ENCODE results near the gene LIMS1. TPM values are rescaled to one million over a fixed set of nuclear protein-coding genes. Genes with fewer than 3 reads are reported as not detected.

Gene LIMS1
- total and polyA plus RNA-seq, 2 of the 13 experiments (the other 11 are each of a cell fraction or from before 2014, with no cell fraction given) = 38.3 to 49.6 TPM

DNA sequence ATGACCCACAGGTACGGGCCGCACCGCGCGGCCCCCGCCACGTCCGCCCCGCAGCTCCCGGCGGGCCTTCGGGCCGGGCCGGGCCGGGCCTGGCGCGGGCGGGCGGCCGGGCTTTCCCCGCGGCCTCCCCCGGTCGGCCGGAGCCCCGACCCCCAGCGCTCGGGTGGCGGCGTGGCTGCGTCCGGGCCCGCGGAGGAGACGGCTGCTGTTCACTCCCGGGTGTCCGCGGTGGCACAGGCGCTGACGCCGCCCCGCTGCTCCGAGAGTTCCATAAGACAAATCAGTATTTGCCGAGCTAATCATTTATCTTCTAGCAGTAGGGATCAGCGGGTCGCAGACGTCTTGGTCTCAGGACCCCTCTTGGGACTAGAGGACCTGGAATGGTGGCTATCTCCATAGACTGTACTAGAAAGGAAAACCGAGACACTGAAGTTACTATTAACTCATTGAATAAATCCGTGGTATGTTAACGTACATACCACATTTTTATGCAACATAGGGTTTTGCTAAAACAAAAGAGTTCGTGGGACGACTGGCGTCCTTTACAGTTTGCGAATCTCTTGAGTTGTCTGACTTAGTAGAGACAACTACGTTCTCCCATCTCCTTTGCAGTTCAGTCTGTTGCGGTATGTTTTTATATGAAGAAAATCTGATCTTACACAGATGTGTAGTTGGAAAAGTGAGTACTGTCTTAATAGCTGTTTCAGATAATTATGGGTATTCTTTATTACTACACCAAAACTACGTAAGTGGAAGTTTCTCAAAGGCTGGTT, 500 bp downstream of the LIMS1 start (continued):
- TF ChIP-seq, protein P1, sequence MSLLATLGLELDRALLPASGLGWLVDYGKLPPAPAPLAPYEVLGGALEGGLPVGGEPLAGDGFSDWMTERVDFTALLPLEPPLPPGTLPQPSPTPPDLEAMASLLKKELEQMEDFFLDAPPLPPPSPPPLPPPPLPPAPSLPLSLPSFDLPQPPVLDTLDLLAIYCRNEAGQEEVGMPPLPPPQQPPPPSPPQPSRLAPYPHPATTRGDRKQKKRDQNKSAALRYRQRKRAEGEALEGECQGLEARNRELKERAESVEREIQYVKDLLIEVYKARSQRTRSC (CRISPR knock-in tag; IDR thresholded peaks at IDR 0.05; ENCODE audit: low read depth) = no peak
- TF ChIP-seq ZNF598 (CRISPR knock-in tag; IDR thresholded peaks at IDR 0.05; ENCODE audit: borderline replicate concordance) = no peak
- TF ChIP-seq HNRNPH1 (optimal IDR thresholded peaks at IDR 0.05; ENCODE audit: low read depth, low read length) = no peak
- TF ChIP-seq POLR2G (IDR thresholded peaks at IDR 0.05; ENCODE audit: low read depth, low read length) = no peak
- no peak for TF ChIP-seq XBP1 (CRISPR knock-in tag; IDR thresholded peaks at IDR 0.05)
- TF ChIP-seq ZNF160 (CRISPR knock-in tag; IDR thresholded peaks at IDR 0.05) = no peak; the same call in 1 of the 2 replicates
- TF ChIP-seq, protein P2, sequence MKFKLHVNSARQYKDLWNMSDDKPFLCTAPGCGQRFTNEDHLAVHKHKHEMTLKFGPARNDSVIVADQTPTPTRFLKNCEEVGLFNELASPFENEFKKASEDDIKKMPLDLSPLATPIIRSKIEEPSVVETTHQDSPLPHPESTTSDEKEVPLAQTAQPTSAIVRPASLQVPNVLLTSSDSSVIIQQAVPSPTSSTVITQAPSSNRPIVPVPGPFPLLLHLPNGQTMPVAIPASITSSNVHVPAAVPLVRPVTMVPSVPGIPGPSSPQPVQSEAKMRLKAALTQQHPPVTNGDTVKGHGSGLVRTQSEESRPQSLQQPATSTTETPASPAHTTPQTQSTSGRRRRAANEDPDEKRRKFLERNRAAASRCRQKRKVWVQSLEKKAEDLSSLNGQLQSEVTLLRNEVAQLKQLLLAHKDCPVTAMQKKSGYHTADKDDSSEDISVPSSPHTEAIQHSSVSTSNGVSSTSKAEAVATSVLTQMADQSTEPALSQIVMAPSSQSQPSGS (CRISPR knock-in tag; IDR thresholded peaks at IDR 0.05) = no peak
- TF ChIP-seq, protein P3, sequence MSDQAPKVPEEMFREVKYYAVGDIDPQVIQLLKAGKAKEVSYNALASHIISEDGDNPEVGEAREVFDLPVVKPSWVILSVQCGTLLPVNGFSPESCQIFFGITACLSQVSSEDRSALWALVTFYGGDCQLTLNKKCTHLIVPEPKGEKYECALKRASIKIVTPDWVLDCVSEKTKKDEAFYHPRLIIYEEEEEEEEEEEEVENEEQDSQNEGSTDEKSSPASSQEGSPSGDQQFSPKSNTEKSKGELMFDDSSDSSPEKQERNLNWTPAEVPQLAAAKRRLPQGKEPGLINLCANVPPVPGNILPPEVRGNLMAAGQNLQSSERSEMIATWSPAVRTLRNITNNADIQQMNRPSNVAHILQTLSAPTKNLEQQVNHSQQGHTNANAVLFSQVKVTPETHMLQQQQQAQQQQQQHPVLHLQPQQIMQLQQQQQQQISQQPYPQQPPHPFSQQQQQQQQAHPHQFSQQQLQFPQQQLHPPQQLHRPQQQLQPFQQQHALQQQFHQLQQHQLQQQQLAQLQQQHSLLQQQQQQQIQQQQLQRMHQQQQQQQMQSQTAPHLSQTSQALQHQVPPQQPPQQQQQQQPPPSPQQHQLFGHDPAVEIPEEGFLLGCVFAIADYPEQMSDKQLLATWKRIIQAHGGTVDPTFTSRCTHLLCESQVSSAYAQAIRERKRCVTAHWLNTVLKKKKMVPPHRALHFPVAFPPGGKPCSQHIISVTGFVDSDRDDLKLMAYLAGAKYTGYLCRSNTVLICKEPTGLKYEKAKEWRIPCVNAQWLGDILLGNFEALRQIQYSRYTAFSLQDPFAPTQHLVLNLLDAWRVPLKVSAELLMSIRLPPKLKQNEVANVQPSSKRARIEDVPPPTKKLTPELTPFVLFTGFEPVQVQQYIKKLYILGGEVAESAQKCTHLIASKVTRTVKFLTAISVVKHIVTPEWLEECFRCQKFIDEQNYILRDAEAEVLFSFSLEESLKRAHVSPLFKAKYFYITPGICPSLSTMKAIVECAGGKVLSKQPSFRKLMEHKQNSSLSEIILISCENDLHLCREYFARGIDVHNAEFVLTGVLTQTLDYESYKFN (CRISPR knock-in tag; conservative IDR thresholded peaks at IDR 0.05) = no peak
- TF ChIP-seq ZNF136 (CRISPR knock-in tag; IDR thresholded peaks at IDR 0.05; ENCODE audit: low read depth) = no peak
- no peak for TF ChIP-seq ZNF644 (CRISPR knock-in tag; IDR thresholded peaks at IDR 0.05; ENCODE audit: low read depth)
- no peak for TF ChIP-seq ZNF562 (CRISPR knock-in tag; IDR thresholded peaks at IDR 0.05; ENCODE audit: borderline replicate concordance)
- TF ChIP-seq, protein P4, sequence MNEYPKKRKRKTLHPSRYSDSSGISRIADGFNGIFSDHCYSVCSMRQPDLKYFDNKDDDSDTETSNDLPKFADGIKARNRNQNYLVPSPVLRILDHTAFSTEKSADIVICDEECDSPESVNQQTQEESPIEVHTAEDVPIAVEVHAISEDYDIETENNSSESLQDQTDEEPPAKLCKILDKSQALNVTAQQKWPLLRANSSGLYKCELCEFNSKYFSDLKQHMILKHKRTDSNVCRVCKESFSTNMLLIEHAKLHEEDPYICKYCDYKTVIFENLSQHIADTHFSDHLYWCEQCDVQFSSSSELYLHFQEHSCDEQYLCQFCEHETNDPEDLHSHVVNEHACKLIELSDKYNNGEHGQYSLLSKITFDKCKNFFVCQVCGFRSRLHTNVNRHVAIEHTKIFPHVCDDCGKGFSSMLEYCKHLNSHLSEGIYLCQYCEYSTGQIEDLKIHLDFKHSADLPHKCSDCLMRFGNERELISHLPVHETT (CRISPR knock-in tag; conservative IDR thresholded peaks at IDR 0.05) = no peak
- peak; percentile 4 for TF ChIP-seq TEAD3 (CRISPR knock-in tag; optimal IDR thresholded peaks at IDR 0.05; ENCODE audit: borderline replicate concordance)
- TF ChIP-seq, protein P5, sequence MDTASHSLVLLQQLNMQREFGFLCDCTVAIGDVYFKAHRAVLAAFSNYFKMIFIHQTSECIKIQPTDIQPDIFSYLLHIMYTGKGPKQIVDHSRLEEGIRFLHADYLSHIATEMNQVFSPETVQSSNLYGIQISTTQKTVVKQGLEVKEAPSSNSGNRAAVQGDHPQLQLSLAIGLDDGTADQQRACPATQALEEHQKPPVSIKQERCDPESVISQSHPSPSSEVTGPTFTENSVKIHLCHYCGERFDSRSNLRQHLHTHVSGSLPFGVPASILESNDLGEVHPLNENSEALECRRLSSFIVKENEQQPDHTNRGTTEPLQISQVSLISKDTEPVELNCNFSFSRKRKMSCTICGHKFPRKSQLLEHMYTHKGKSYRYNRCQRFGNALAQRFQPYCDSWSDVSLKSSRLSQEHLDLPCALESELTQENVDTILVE (CRISPR knock-in tag; IDR thresholded peaks at IDR 0.05) = peak; percentile 10; the same call in 1 of the 2 replicates
- TF ChIP-seq PHF20 (CRISPR knock-in tag; IDR thresholded peaks at IDR 0.05) = no peak
- 0 out of 2 replicates have a peak, but pooled peaks have one; percentile 1 for TF ChIP-seq ZNF263 (CRISPR knock-in tag; IDR thresholded peaks at IDR 0.05)
- no peak for TF ChIP-seq JUND (CRISPR knock-in tag; IDR thresholded peaks at IDR 0.05)
- TF ChIP-seq CHD2 (IDR thresholded peaks at IDR 0.05; ENCODE audit: low read depth, low read length) = no peak
- no peak for TF ChIP-seq CEBPG (CRISPR knock-in tag; IDR thresholded peaks at IDR 0.05)
- no peak for TF ChIP-seq ATM (IDR thresholded peaks at IDR 0.05; ENCODE audit: borderline replicate concordance)
- TF ChIP-seq ZNF878 (CRISPR knock-in tag; IDR thresholded peaks at IDR 0.05) = no peak
- TF ChIP-seq CBFB (CRISPR knock-in tag; IDR thresholded peaks at IDR 0.05) = no peak
- TF ChIP-seq SIN3A (IDR thresholded peaks at IDR 0.05; ENCODE audit: borderline replicate concordance, low read depth, low read length) = peak; percentile 24; the same call in 1 of the 2 replicates
